ENCODE measurements around the gene AIFM2.
"Not testable (repeated sequence)": the region's sequence is repeated elsewhere in the genome, so short reads cannot be mapped to it uniquely, and the experiment has no call there.

The AIFM2 gene

DNA sequence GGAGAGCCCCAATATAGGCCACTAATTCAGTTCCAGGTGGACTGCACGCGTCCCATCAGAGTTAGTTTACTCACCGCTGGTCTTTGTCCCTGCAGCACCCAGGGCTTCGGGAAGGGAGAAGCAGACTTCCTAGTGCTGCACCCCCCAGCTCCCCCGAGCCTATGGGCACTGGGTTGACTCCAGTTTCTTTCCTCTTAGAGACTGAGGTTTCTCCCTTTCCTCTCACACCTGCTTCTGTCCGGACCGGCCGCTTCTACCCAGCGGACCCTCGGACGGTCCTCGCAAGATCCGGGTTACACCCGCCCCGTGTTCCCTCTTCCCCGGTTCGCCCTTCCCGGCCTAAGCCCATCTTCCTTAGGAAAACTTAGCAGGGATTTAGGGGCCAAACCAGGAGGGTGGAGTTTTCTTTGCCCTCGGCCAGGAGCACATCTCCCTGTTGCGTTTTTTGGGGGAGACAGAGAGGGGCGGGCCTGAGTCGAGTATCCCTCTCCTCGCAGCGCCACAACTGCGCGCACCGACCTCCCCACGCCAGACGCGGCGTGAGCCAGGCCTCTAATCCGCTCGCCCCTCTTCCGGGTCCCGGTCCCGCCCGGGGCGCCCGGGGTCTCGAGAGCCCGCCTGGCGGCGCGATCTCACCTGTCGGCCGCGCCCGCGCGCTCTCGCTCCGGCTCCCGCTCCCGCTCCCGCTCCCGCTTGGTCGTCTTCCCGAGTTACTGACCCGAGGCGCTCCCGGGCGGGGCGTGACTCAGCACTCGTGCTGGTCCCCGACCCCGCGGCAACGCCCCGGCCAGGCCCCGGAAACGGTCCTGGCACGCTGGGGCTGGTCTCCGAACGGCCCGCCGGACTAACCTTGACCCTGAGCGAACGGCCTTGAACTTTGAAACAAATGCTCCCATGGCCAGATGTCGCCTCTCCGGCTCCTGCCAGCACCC lies at the start of gene AIFM2:
Gene AIFM2, minus strand, starts transcription at position 728 of the 932 bp plus-strand sequence. CDS start 8,741 bp downstream, outside the sequence.
- peak; percentile 75 for DNase-seq

DNA sequence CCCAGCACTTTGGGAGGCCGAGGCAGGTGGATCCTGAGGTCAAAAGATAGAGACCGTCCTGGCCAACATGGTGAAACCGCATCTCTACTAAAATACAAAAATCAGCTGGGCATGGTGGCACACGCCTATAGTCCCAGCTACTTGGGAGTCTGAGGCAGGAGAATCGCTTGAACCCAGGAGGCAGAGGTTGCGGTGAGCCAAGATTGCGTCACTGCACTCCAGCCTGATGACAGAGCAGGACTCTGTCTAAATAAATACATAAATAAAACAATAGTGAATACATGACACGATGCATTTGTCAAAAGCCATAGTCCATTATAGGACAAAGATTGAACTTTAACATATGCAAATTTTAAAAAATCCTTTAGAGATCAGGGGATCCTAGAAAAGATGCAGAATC lies 46.6 kb upstream of the AIFM2 start:
- not testable (repeated sequence) for DNase-seq

DNA sequence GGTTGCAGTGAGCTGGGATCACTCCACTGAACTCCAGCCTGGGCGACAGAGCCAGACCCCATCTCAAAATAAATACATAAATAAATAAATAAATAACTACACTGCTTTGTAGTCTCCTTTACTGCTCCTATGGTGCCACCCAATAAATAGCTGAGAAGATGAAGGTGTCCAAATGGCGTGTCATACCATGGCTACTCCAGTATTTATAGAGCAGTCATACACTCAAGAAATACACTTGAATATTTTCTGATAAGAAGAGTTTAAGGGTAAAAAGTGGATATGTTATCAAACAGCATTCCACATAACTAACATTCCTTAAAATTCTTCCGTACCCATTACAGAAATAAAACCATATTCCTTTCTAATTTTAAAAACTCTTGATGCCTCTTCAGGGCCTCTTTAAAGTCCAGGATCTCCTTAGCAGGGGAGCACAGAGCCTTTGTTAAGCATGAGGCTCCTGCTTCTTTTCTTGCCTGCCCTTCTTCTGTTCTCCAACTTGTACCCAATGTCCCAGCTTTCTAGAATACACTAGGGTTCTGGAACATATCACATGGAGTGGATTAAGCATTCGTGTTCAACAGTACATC lies 45.6 kb upstream of the AIFM2 start:
- DNase-seq: no peak

DNA sequence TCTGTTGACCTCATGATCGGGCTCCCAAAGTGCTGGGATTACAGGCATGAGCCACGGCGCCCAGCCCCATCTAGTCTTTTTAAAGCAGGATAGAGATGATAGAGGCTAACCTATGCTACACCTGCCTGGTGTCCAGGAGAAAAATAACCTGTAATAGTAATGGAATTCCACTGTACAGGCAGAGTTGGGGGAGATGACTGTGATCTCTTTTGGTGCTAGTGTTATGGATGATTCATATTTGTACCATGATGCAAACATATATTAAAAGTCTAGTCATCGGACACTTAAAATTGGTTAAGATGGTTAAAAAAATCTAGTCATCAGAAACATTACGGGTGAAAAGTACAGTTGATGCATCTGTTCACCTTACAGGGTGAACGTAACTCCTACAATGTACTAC lies 43.8 kb upstream of the AIFM2 start:
- DNase-seq: no peak

DNA sequence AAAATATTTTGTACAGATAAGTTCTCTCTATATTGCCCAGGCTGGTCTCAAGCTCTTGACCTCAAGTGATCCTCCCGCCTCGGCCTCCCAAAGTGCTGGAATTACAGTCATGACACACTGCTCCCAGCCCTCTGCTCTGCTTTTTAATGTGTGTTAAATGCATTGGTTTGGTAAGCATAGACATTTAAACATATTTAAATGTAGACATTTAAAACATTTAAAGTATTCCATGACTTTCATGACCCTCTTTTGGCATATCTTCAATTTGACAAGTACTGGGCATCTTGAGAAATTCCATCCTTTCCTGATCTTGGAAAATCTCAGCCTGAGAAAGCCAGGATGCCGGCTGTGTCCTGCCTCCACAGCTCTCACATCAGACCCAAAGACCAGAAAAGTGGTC lies 42.9 kb upstream of the AIFM2 start:
- DNase-seq: no peak

DNA sequence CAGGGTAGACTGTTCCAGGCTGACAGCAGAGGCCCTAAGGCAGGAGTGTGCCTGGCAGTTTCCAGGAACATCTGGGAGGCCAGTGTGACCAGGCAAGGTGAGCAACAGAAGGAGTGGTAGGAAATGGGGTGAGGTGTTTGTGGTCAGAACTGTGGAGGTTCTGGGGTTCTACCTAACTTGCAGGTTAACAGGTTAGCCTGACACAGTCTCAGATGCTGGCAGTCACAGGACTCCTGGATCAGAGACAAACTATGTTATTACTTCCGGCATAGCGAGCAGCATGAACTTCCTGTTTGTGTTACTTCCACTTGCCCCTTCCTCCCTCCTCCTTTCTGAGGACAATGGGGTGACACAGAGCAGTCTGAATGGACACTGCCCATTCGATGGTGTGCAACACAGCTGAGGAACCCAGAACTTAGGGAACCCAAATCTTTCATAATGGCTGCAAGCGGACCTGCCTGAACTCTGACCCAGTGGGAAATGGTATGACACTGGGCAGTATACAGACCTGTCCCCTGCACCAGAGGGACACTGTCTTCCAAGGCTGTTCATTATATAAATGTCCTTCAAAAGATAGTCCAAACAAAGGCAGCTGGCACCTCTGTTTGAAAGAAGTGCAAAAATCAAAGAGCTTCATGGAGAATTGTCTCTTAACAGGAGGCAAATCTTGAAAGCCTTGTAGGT lies 41.6 kb upstream of the AIFM2 start:
- DNase-seq: peak; percentile 17

DNA sequence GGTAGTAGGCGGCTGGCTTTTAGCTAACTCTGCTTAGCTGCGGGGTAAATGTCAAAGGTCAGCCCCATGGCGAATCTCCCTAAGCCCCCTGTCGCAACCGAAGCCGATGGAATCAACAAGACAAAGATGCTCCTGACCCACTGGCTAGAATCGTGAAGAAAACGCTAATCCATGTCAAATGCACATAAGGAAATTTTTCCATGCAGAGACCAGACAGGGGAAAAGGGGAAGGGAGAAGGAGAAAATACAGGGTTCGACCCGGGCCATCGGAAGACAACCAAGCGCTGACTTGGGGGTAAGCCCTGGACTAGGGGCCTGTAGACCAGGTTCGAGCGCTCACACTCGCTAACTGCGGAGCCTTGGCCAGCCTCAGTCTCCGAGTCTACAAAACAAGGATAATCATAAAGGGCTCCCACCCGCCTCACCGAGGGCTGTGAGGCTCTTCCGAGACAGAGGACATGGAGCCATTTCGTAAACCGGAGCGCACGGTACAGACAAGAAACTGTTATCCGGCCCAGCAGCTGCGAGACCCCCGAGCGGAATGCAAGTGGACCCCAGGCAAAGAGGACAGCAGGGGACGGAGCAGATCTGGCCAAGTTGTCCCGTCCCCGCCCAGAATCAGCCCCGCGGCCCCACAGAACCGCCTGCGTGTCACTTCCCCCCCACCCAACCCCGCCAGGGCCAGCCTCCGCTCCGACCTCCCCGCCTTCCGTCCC lies 37.2 kb upstream of the AIFM2 start:
- DNase-seq: peak; percentile 19

DNA sequence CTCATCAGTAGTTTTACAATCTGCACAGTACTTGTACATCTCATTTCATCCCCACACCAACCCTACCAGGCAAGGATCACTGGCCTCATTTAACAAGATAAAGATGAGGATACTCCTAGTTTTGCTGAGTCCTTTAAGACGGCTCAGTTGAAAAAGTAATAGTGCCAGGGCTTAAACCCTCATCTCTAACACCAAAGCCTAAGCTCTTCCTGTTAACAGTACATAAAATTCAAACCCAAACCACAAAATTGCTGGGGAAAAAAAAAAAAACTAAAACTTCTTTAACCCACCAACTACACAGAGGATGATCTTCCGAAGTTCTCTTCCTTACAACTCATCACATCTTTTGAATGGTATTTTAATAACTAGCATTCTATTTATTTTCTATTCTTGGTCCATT lies 36.4 kb upstream of the AIFM2 start:
- no peak for DNase-seq

DNA sequence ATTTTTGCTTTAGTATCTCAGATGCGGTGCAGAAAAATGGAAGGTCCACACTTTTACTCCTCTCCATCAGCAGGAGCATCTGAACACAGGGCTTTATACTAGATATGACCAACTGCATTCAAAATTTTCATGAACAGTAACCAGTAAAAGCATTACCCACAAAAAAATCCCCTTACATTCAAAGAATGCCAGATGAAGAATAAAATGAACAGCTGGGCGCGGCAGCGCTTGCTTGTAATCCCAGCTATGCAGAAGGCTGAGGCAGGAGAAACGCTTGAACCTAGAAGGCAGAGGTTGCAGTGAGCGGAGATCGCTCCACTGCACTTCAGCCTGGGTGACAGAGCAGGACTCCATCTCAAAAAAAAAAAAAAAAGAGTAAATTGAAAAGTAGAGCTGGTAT lies 34.6 kb upstream of the AIFM2 start:
- DNase-seq: no peak

DNA sequence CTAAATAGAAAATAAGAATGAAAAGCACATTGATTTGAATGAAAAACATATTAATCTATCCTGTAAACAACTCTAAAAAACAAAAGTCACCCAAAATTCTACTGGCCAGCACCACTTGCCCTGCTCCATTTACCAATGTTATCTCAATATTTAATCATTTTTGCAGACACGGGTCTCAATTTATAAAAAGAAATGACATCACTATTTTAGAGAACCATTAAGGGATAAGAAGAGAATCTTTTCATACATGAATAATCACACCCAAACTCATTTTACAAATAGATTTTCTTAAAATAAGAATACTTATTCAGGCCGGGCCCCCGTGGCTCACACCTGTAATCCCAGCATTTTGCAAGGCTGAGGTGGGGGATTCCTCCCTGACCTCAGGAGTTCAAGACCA lies 33.8 kb upstream of the AIFM2 start:
- DNase-seq: no peak

DNA sequence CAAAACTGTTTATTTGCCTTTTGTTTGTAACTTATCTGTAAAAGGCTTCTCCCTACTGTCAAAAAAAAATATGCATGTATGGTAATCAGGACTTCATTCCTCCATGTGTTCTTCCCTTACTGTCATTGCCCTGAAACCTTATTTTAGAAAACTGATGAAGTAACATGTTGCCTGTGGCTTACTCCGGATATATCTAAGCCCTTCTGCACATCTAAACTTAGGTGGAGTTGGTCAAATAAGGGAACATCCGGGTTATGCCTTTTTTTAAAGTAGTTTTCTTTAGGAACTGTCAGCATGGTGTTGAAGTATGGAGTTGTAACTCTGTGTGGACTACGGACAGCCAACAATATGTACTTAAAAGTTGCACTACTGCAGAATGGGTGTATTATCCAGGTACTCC lies 31.5 kb upstream of the AIFM2 start:
- DNase-seq: no peak

DNA sequence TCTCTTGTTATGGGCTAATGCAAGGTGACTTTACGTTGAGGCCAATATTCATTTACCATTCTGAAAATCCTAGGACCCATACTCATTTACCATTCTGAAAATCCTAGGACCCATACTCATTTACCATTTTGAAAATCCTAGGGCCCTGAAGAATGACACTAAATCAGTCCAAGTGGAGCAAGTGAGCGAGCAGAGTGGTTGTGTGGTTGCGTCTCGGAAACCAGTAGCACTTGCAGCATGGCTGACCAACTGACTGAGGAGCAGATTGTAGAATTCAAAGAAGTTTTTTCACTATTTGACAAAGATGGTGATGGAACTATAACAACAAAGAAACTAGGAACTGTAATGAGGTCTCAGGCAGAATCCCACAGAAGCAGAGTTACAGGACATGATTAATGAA lies 30.8 kb upstream of the AIFM2 start:
- DNase-seq: no peak

DNA sequence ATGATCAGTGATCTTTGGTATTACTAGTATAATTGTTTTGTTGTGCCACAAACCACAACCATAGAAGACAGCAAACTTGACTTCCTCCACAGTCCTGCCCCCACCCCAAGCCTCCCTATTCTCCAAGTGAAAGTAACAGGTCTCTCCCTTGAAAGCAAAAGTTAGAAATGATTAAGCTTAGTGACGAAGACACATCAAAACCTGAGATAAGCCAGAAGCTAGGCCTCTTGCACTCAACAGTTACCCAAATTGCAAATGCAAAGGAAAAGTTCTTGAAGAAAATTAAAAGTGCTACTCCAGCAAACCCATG lies 30.2 kb upstream of the AIFM2 start:
- DNase-seq: no peak

DNA sequence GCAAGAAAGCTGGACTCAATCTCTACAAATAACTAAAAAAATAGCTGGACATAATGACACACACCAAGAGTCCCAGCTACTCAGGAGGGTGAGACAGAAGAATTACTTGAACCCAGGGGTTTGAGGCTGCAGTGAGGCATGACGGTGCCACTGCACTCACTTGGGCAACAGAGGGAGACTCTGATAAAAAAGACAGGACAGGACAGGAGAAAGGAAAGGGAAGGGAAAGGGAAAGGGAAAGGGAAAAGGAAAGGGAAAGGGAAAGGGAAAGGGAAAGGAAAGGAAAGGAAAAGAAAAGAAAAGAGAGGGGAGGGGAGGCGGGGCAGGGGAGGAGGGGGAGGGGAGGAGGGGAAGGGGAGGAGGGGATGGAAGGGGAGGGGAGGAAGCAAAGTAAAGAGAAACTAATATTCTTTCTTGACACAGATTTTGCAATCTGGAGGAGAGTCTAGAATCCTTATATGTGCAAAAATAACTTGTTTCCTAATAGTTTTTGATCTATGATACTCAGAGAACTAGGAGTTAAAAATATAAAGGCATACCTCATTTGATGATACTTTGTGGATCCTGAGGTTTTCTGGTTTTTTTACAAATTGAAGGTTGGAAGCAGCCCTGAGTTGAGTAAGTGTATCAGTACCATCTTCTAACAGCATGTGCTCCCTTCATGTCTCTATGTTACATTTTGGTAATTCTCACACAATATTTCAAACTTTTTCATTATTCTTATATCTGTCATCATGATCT lies 29.7 kb upstream of the AIFM2 start:
- DNase-seq: no peak

DNA sequence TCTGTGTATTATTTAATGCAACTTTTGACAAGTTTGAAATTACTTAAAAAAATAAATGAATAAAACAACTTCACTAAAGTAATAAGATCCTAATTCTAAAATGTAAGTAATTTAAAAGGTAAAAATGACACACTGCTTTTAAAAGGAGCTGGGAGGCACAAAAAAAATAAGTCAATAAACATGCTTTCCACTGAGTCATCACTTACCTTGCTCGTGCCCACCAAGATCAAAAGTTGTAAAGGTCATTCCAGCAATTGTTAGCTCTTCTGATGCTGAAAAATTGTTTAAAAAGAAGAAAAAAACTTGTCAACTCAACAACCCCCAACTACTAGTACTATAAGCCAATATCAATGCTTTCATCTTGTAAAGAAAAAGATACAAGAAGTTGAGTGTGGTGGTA lies 28.2 kb upstream of the AIFM2 start:
- no peak for DNase-seq

DNA sequence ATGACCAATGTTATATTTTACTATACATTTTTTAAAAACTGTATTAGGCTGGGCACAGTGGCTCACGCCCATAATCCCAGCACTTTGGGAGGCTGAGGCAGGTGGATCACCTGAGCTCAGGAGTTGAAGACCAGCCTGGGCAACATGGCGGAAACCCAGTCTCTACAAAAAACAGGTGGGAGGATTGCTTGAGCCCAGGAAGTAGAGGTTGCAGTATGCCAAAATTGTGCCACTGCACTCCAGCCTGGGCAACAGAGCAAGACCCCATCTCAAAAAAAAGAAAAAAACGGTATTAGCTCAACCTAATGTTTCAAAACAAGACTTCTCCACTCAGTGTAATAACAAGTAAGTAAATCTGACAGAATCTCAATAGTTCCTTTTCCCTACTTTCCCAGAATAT lies 26.7 kb upstream of the AIFM2 start:
- not testable (repeated sequence) for DNase-seq

DNA sequence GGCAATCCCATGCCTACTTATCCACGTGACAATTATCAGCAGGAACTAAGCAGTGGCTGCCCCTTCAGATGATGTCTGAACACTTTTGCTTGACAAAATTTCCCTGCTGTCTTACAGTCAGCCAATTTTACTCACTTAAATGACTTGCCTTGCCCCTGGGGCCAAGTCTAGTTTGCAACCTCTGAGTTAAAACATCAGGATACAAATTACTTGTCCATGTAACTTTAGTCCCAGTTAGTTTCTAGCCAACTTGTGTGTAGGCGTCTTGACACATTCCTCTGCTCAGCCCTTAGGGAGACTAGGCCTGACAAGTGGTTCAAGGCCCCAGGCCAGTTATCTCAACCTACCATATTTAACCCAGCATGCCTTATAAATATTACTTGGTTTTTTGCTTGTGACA lies 25.5 kb upstream of the AIFM2 start:
- DNase-seq: no peak

DNA sequence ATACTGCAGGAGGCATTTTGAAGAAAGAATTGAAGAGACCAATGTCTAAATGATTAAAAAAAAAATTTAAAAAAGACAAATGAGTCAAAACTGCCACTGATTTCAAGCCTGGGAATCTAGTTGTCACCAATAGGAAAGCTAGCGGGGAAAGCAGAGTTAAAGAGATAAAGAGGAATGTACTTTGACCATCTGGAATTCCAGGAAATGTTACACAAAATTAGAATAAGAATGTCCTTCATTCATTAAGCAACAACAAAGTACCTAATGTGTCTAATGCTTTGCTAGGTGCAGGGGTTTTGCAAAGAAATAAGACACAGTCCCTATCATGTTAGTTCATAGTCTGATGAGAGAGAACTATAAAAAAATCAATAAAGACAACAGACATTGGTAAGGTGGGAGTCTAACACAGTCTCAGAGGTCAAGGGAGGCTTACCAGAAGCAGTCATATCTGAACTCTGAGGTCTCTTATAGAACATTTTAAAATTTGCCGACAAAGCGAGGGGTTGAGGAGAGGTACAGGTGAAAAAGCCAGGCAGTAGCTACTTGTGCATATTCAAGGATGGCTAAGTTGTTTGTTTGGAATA lies 22.7 kb upstream of the AIFM2 start:
- no peak for DNase-seq

DNA sequence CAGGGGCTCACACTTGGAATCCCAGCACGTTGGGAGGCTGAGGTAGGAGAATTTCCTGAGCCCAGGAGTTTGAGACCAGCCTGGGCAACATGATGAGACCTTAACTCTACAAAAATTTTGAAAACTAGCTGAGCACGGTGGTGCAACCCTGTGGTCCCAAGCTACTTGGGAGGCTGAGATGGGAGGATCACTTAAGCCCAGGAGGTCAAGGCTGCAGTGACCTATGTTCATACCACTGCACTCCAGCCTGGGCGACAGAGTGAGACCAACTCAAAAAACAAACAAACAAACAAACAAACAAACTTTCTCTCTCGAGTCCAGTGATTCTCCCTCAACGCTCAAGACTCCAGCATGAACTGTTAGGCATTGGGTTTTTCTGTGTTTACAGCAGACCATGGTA lies 15.9 kb upstream of the AIFM2 start:
- no peak for DNase-seq

DNA sequence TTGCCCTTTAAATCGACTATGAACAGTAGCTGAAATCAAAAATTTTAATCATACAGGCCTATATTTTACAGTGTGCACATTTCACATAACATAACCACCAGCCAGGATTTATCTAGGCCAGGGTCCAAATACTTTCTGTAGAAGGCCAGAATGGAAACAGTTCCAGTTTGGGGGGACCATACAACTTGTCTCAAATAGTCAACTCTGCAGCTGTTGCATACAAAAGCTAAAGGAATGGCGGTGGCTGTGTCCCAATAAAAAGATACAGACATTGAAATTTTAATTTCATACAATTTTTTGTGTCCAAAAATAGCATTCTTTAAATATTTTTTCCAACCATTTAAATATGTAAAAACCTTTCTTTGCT lies 14.6 kb upstream of the AIFM2 start:
- DNase-seq: no peak

DNA sequence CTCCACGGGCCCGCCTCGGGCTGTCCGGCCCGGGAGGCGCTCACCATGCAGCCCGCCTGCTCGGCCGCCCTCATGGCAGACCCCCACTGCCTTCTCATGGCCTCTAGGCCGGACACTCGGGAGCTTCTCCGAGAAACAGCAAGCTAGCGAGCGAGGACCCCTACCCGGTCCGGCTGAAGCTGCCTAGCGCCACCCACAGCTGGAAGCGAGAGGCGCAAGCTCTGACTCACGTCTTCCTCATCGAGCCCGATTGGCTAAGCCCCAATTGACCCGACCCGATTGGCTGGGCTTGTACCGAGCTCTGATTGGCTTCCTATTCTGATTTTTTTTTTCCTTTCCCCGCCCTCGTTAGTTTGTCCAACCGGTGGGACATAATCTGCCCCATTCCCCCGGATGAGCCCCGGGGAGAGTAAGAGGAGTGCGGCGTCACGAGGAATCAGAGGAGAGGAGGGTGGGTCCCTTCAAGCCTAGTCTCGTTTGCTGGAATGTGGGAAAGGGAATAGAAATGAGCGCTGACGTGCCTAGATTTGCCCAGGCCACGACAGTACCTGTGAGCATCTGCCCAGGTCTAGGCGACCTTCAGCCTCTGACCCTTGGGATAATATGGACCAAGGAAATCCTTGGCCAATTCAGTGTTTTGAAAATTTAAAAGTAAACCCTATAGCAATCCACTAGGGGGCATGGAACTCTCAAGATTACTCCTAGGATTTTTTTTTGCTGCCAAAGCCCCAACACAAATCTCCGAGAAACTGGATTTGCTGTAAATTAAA lies 14.0 kb upstream of the AIFM2 start, which contains the start of gene TYSND1:
Gene TYSND1, minus strand, starts transcription at position 212 of the 770 bp plus-strand sequence. Its CDS starts 114 bp downstream, at position 98.
- DNase-seq: peak; percentile 98

All from NCI-H69 (cell line).